ENCODE data around the gene ZNF20.
A peak's percentile ranks its signal among the peaks of the same experiment; 100 is the strongest.

DNA sequence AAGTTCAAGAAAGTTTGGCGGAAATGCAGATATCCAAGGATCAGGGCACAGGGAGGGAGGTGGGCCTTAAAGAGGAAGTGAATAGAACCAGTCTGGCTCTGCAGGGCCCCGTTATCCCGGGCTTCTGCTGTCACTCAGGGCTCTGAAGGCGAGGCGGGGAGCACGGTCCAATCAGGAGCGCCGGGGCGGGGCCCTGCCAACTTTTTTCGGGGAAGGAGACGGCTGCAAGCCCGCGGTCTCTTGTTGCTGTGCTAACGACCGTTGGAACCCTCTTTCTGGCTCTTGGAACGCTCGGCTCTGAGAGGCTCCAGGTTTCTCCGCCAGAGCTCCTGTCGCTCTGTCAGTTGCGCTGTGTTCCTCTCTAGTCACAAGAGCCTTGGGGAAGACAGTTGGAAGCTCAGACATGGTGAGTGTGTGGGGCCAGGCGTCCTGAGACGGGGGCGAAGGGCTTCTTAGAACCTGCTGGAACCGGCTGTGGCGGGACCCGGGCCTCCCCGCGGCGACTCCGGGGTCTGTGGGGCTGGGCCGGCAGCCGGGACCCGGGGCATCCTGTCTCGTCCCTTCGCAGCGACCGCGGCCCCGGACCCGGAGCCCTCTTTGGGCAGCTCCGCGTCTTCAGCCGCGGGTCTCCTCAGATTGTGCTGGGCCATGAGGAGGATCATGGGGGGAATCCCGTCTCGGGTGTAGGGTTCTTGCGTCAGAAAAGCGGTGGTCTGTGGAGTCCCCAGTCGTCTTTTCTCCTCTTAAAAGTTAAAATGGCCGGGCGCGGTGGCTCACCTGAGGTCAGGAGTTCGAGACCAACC, 47.9 kb downstream of the ZNF20 start:
- no peak for TF ChIP-seq CTCF (IDR thresholded peaks at IDR 0.05)
- peak in 3 of 4 donors; percentile 46 to 68 (median 62) for TF ChIP-seq POLR2AphosphoS5 (IDR thresholded peaks at IDR 0.05)

All from sigmoid colon (tissue), 4 donors.